C4-2B (cell line): ENCODE measurements around the gene ZNF423.

Experiments used
- H3K27ac ChIP-seq: fragments of 450-650 bp; 2 replicates; pipeline ENCODE4 v1.5.1; 2017
- ZFX ChIP-seq: fragments of 450-650 bp; IDR thresholded peaks from 2 replicates; pipeline ENCODE4 v1.6.1; 2017
- TF ChIP-seq, protein P1 (sequence below): fragments of 450-650 bp; conservative IDR thresholded peaks from 2 replicates; pipeline ENCODE4 v1.5.1; 2017; ENCODE audit warnings: mild to moderate bottlenecking

The ZNF423 gene

GRCh38 chr16:49652456-49653172 lies 203.3 kb downstream of the ZNF423 start:
- TF ChIP-seq ZFX = no peak
- TF ChIP-seq, protein P1, sequence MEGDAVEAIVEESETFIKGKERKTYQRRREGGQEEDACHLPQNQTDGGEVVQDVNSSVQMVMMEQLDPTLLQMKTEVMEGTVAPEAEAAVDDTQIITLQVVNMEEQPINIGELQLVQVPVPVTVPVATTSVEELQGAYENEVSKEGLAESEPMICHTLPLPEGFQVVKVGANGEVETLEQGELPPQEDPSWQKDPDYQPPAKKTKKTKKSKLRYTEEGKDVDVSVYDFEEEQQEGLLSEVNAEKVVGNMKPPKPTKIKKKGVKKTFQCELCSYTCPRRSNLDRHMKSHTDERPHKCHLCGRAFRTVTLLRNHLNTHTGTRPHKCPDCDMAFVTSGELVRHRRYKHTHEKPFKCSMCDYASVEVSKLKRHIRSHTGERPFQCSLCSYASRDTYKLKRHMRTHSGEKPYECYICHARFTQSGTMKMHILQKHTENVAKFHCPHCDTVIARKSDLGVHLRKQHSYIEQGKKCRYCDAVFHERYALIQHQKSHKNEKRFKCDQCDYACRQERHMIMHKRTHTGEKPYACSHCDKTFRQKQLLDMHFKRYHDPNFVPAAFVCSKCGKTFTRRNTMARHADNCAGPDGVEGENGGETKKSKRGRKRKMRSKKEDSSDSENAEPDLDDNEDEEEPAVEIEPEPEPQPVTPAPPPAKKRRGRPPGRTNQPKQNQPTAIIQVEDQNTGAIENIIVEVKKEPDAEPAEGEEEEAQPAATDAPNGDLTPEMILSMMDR = no peak
- H3K27ac ChIP-seq = no peak overlapping the region

DNA sequence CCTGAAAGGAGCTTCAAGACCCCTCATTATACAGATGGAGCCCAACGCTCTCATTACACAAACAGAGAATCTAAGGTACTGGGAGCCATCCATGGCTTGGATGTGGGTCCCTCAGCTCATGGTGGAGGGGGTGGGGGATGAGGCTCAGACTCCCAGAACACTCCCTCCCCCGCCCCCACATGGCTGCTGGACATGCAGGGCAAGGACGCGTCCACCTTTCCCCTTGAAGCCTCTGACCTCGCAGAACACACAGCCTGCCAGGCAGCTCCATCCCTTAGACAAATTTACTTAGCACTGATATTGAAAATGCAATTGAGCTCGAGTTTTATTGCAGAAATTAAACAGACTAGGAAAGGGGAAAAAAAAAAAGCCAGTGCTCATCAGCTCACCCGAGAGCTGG lies 203.9 kb downstream of the ZNF423 start:
- no peak overlapping the region for H3K27ac ChIP-seq
- TF ChIP-seq, protein P1 = no peak
- no peak for TF ChIP-seq ZFX

GRCh38 chr16:49651226-49651625 lies 204.7 kb downstream of the ZNF423 start:
- no peak overlapping the region for H3K27ac ChIP-seq
- no peak for TF ChIP-seq ZFX

- TF ChIP-seq ZFX = no peak
- TF ChIP-seq, protein P1 = no peak
- no peak overlapping the region for H3K27ac ChIP-seq
Measured at GRCh38 chr16:49650603-49651002, 205.3 kb downstream of the ZNF423 start.

- TF ChIP-seq, protein P1 = no peak
- TF ChIP-seq ZFX = no peak
- H3K27ac ChIP-seq = no peak overlapping the region
Measured at GRCh38 chr16:49649013-49649765, 206.7 kb downstream of the ZNF423 start.

DNA sequence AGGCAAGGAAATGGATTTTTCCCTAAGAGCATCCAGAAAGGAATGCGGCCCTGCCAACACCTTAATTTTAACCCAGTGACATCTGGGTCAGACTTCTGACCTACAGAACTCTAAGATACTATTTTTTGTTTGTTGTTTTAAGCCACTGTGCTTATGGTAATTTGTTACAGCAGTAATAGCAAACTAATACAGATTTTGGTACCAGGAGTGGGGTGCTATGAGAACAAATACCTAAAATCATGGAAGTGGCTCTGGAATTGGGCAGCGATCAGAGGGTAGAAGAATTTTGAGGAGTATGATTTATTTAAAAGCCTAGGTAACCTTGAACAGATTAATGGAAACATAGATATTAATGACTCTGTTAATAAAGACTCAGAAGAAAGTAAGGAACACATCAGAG lies 208.2 kb downstream of the ZNF423 start:
- TF ChIP-seq ZFX = no peak
- TF ChIP-seq, protein P1 = no peak
- H3K27ac ChIP-seq = no peak overlapping the region

DNA sequence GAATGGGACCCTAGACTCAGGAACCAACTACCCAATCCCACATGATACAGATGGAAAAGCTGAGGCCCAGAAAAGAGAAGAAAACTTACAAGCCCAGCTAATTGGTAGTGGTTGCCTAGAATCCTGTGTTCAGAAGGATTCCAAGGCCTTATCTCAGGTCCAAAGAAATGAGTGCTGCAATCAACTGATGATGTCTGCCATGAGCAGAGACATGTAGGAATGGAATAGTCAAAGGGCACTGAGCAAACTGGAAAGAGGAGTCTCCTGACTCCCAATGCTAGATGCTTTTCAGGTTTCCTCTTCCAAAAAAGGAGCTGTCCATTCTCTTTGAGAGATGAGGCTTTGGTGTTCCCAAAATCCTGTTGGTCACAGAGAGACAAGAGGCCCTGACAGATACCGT lies 210.6 kb downstream of the ZNF423 start:
- H3K27ac ChIP-seq = no peak overlapping the region
- TF ChIP-seq, protein P1 = no peak
- no peak for TF ChIP-seq ZFX
